ENCODE results near the gene UBE2I.

UBE2I gene

GRCh38 chr16:1364510-1364909, 55.1 kb downstream of the UBE2I start:
- no peak for TF ChIP-seq CTCF (IDR thresholded peaks at IDR 0.05; ENCODE audit: low read length, missing control alignments)
- no peak overlapping the region for H3K4me3 ChIP-seq (replicated peaks; ENCODE audit: low read depth, low read length)
- DNase-seq (ENCODE audit: low read depth), result no peak

- no peak for TF ChIP-seq CTCF (IDR thresholded peaks at IDR 0.05; ENCODE audit: low read length, missing control alignments)
- no peak overlapping the region for H3K4me3 ChIP-seq (replicated peaks; ENCODE audit: low read depth, low read length)
- no peak for DNase-seq (ENCODE audit: low read depth)
These were observed 56.8 kb downstream of the UBE2I start for GRCh38 chr16:1366060-1366711.

GRCh38 chr16:1366712-1367299, 57.4 kb downstream of the UBE2I start:
- no peak for TF ChIP-seq CTCF (IDR thresholded peaks at IDR 0.05; ENCODE audit: low read length, missing control alignments)
- no peak for DNase-seq (ENCODE audit: low read depth)
- no peak overlapping the region for H3K4me3 ChIP-seq (replicated peaks; ENCODE audit: low read depth, low read length)

DNA sequence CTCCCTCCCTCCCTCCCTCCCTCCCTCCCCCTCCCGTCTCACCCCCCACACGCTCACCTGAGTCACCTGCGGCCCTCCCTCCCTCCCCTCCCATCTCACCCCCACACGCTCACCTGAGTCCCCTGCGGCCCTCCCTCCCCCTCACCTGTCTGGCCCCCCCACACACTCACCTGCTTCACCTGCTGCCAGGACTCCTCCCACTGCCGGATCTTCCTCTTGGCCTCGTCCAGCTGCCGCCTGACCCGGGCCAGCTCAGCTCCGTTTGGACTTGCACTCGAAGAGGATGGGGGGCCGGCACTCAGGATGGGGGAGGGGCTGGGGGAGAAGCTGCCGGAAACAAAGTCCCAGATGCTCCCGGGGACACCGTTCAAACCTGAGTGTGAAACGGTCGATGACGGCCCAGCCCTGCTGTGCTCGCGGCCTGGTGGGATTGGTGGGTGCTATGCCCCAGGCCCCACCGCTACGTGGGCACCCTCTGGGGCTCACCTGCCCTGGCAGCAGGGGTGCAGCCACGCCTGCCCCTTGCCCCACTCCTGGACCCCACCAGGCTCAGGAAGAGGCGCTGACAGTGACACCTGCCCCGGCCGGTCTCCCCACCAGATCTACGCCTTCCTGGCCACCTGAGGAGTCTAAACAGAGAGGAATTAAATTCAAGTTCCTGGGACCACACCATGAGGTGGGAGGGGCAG, 58.2 kb downstream of the UBE2I start:
- no peak for TF ChIP-seq CTCF (IDR thresholded peaks at IDR 0.05; ENCODE audit: low read length, missing control alignments)
- DNase-seq (ENCODE audit: low read depth), result no peak
- H3K4me3 ChIP-seq (replicated peaks; ENCODE audit: low read depth, low read length), result no peak overlapping the region

GRCh38 chr16:1371054-1371978, 61.9 kb downstream of the UBE2I start:
- no peak overlapping the region for H3K4me3 ChIP-seq (replicated peaks; ENCODE audit: low read depth, low read length)
- DNase-seq (ENCODE audit: low read depth), result no peak
- TF ChIP-seq CTCF (IDR thresholded peaks at IDR 0.05; ENCODE audit: low read length, missing control alignments), result no peak

GRCh38 chr16:1372292-1372950, 63.0 kb downstream of the UBE2I start:
- no peak overlapping the region for H3K4me3 ChIP-seq (replicated peaks; ENCODE audit: low read depth, low read length)
- TF ChIP-seq CTCF (IDR thresholded peaks at IDR 0.05; ENCODE audit: low read length, missing control alignments), result no peak
- no peak for DNase-seq (ENCODE audit: low read depth)
